Ectodermal cell (in vitro differentiated cells): ENCODE measurements around the gene CTPS2.
"Not testable (repeated sequence)": the region's sequence is repeated elsewhere in the genome, so short reads cannot be mapped to it uniquely, and the experiment has no call there.

ENCODE experiments used
- H3K27ac ChIP-seq: 2 replicates; pipeline ENCODE4 v1.7.0; 2013; ENCODE audit warnings: mild to moderate bottlenecking, low read depth, low read length; ENCODE audit not compliant: insufficient read depth, poor library complexity, severe bottlenecking
- H3K27me3 ChIP-seq: 2 replicates; pipeline ENCODE4 v1.7.0; 2013; ENCODE audit warnings: mild to moderate bottlenecking, low read length; ENCODE audit not compliant: insufficient read depth, control insufficient read depth, poor library complexity, severe bottlenecking
- H3K36me3 ChIP-seq: one replicate; pipeline ENCODE4 v1.7.0; 2013; ENCODE audit warnings: low read length; ENCODE audit not compliant: control insufficient read depth, insufficient read depth
- H3K4me1 ChIP-seq: one replicate; pipeline ENCODE4 v1.7.0; 2013; ENCODE audit warnings: low read length; ENCODE audit not compliant: control insufficient read depth, insufficient read depth
- H3K4me3 ChIP-seq: 2 replicates; pipeline ENCODE4 v1.7.0; 2013; ENCODE audit warnings: low read depth, low read length, control low read depth; ENCODE audit not compliant: insufficient read depth
- H3K9me3 ChIP-seq: 2 replicates; pipeline ENCODE4 v1.7.0; 2013; ENCODE audit warnings: mild to moderate bottlenecking, low read length, moderate library complexity; ENCODE audit not compliant: control insufficient read depth
- WGBS, 2 experiments: methylation state at CpG; one replicate each; pipeline ENCODE4 v1.1.7; 2013; ENCODE audit warnings: missing lambda C conversion rate in 2 of 2; 5-methylcytosine and 5-hydroxymethylcytosine counted together

The CTPS2 gene

GRCh38 chrX:16640823-16641222, 71.6 kb downstream of the CTPS2 start:
- Histone ChIP-seq H3K4me1 (no peaks in the 10 kb centered on the region), H3K9me3 (no peaks in the 10 kb centered on the region), H3K27ac (no peak overlapping the region), H3K4me3 (no peak overlapping the region), H3K27me3 (no peaks in the 10 kb centered on the region), H3K36me3 (no peaks in the 10 kb centered on the region)
- WGBS, 2 experiments = 93 to 97% methylated on average over 4 of the region's 4 CpGs

GRCh38 chrX:16639966-16640365, 72.5 kb downstream of the CTPS2 start:
- Histone ChIP-seq H3K36me3 (no peaks in the 10 kb centered on the region), H3K9me3 (no peaks in the 10 kb centered on the region), H3K27ac (no peak overlapping the region), H3K4me1 (no peaks in the 10 kb centered on the region), H3K4me3 (no peak overlapping the region), H3K27me3 (no peaks in the 10 kb centered on the region)
- WGBS, 2 experiments = 93 to 96% methylated on average over 6 of the region's 6 CpGs

- Histone ChIP-seq H3K4me3 (no peak overlapping the region), H3K36me3 (no peaks in the 10 kb centered on the region), H3K9me3 (no peaks in the 10 kb centered on the region), H3K27ac (no peak overlapping the region), H3K4me1 (no peaks in the 10 kb centered on the region), H3K27me3 (no peaks in the 10 kb centered on the region)
- 94 to 96% methylated on average over 7 of the region's 7 CpGs for WGBS, 2 experiments
Observed at GRCh38 chrX:16638533-16638932, 73.9 kb downstream of the CTPS2 start.

GRCh38 chrX:16635596-16635995, 76.9 kb downstream of the CTPS2 start:
- no peaks in the 10 kb centered on the region for H3K36me3 ChIP-seq
- H3K4me3 ChIP-seq = no peak overlapping the region
- H3K9me3 ChIP-seq = no peaks in the 10 kb centered on the region
- 100% methylated on average over 1 to 3 of the region's 3 CpGs for WGBS, 2 experiments
- H3K27ac ChIP-seq = no peak overlapping the region
- no peaks in the 10 kb centered on the region for H3K27me3 ChIP-seq
- H3K4me1 ChIP-seq = no peaks in the 10 kb centered on the region

- WGBS, 2 experiments = 83 to 93% methylated on average over 4 of the region's 5 CpGs
- H3K27me3 ChIP-seq = no peaks in the 10 kb centered on the region
- no peak overlapping the region for H3K4me3 ChIP-seq
- H3K27ac ChIP-seq = no peak overlapping the region
- H3K36me3 ChIP-seq = no peaks in the 10 kb centered on the region
- H3K4me1 ChIP-seq = no peaks in the 10 kb centered on the region
- H3K9me3 ChIP-seq = no peaks in the 10 kb centered on the region
Observed at GRCh38 chrX:16635040-16635439, 77.4 kb downstream of the CTPS2 start.

GRCh38 chrX:16633754-16634153, 78.7 kb downstream of the CTPS2 start:
- WGBS, 2 experiments = 93 to 95% methylated on average over 2 to 4 of the region's 4 CpGs
- H3K27ac ChIP-seq = no peak overlapping the region
- H3K4me1 ChIP-seq = peaks cover 3% of the 10 kb centered on the region
- no peaks in the 10 kb centered on the region for H3K9me3 ChIP-seq
- H3K4me3 ChIP-seq = no peak overlapping the region
- no peaks in the 10 kb centered on the region for H3K36me3 ChIP-seq
- H3K27me3 ChIP-seq = no peaks in the 10 kb centered on the region

- 47 to 54% methylated on average over 4 of the region's 4 CpGs for WGBS, 2 experiments
- Histone ChIP-seq H3K36me3 (no peaks in the 10 kb centered on the region), H3K27ac (no peak overlapping the region), H3K4me3 (no peak overlapping the region), H3K9me3 (no peaks in the 10 kb centered on the region), H3K4me1 (peaks cover 3% of the 10 kb centered on the region), H3K27me3 (no peaks in the 10 kb centered on the region)
Observed at GRCh38 chrX:16629909-16630308, 82.6 kb downstream of the CTPS2 start.

- Histone ChIP-seq H3K27me3 (no peaks in the 10 kb centered on the region), H3K27ac (peak overlapping the region; percentile 72), H3K4me1 (peaks cover 3% of the 10 kb centered on the region), H3K9me3 (no peaks in the 10 kb centered on the region), H3K4me3 (no peak overlapping the region), H3K36me3 (no peaks in the 10 kb centered on the region)
- WGBS, 2 experiments = 7 to 8% methylated on average over 12 to 17 of the region's 17 CpGs
Observed at GRCh38 chrX:16628946-16629595, 83.4 kb downstream of the CTPS2 start.

- WGBS, 2 experiments = 43 to 50% methylated on average over 6 of the region's 6 CpGs
- H3K27ac ChIP-seq, H3K9me3 ChIP-seq, H3K27me3 ChIP-seq, H3K36me3 ChIP-seq, H3K4me3 ChIP-seq, H3K4me1 ChIP-seq: not testable (repeated sequence)
Observed at GRCh38 chrX:16628511-16628910, 84.0 kb downstream of the CTPS2 start.

GRCh38 chrX:16619024-16619423, 93.4 kb downstream of the CTPS2 start:
- Histone ChIP-seq H3K4me1 (no peaks in the 10 kb centered on the region), H3K9me3 (no peaks in the 10 kb centered on the region), H3K36me3 (no peaks in the 10 kb centered on the region), H3K27me3 (no peaks in the 10 kb centered on the region), H3K27ac (no peak overlapping the region), H3K4me3 (no peak overlapping the region)
- WGBS, 2 experiments = 95 to 98% methylated on average over 2 of the region's 2 CpGs

- no peaks in the 10 kb centered on the region for H3K27me3 ChIP-seq
- H3K4me1 ChIP-seq = no peaks in the 10 kb centered on the region
- H3K9me3 ChIP-seq = no peaks in the 10 kb centered on the region
- no peaks in the 10 kb centered on the region for H3K36me3 ChIP-seq
- no peak overlapping the region for H3K4me3 ChIP-seq
- WGBS, 2 experiments = 100% methylated on average over 1 of the region's 1 CpG; no CpG with 5 or more reads in 1 of the 2 experiments
- no peak overlapping the region for H3K27ac ChIP-seq
Observed at GRCh38 chrX:16618422-16618821, 94.0 kb downstream of the CTPS2 start.
